GM18870 (cell line): ENCODE measurements around the gene LRRC63.
"Not testable (repeated sequence)": the region's sequence is repeated elsewhere in the genome, so short reads cannot be mapped to it uniquely, and the experiment has no call there.

Experiments used
- ATAC-seq: cut with Tn5 transposase; IDR thresholded peaks from one replicate; pipeline ENCODE4 v1.9.1; 2021; ENCODE audit warnings: moderate library complexity; ENCODE audit not compliant: unreplicated experiment

LRRC63 gene, protein sequence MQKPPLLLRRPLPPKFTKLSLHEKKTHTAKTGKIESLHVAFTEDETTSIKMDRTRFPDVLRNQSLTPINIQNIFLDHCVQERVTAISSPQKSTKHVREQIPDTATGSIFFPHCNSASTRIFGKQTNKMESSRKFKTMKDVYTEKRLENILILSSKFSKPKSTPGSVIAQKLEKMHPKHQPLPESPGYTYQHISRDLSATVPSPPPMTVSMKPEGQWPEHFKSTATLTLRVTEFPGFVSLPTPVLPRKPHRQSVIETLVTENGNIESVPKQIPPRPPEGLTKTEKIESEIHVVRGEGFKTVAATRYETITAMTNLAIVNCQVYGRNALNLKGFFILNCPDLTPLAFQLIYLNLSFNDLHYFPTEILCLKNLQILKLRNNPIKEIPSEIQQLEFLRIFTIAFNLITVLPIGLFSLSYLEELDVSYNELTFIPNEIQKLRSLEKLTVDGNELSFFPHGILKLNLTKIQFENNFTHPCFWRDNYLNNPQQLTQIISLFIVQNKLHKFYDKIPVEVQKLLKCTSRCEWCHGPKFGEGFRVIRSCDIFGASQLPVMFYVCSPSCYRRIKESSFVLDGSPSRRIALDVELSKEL

DNA sequence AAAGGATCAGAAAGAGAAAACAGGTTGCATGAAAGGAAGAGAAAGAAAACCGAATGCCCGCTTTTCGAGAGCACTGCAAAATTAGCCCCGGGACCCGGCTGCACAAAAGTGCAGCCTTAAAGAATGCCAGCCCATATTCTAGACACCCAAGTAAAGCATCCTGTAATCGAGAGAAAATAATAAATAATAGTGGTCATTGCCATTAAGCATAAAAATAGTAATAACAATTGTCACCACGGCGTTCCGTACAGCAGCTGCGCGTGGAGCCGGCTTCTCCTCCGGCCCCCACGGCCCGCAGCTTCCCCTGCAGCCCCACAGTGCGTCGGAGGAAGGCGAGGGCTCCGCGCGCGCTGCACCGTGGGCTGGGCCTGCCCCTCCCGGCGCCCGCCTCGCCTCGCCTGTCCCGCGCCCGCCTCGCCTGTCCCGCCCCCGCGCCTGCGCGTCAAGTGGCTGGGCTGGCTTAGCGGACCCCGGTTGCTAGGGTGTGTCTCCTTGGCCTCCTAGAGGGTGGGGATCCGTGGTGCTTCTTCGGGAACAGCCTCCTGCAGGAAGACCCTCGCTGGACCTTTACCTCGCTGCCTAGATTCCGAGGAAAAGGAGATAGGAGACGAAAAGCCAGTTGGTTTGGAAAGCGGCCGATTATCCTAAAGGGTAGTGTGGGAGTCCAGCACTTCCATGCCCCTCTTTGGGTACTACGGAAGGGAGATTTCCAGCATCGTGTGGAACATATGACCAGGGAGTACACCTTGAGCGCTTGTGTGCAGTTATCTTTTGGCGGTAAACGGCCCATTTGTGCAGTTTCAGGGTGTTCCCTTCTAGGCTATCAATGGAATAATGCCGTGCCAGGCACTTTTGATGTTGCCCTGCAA lies at the start of gene LRRC63:
TSS of gene LRRC63 (plus strand) at position 446 of the 869 bp plus-strand sequence. CDS start 1,107 bp downstream, outside the sequence.
- ATAC-seq, result peak; percentile 52

DNA sequence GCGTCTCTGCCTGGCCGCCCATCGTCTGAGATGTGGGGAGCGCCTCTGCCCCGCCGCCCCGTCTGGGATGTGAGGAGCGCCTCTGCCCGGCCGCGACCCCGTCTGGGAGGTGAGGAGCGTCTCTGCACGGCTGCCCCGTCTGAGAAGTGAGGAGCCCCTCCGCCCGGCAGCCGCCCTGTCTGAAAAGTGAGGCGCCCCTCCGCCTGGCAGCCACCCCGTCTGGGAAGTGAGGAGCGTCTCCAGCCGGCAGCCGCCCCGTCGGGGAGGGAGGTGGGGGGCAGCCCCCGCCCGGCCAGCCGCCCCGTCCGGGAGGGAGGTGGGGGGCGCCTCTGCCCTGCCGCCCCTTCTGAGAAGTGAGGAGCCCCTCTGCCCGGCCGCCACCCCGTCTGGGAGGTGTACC lies 49.0 kb upstream of the LRRC63 start:
- ATAC-seq, result not testable (repeated sequence)

DNA sequence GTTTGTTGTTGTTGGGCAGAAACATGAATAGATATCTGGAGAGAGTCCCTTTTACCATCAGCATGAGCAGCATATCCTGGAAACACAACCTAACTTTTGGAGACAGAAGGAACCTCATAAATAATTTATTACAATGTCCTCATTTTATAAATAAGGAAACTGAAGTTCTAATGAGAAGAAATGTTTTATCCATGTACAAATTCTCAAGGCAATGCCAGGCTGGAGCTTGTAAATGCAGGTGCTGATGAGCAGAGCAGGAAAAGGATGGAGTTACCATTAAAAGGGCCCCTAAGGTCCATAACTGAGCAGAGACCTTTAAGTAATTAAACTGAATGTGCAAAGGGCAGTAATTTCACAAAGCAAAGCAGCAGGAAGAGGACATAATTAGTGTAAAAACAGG lies 47.1 kb upstream of the LRRC63 start:
- no peak for ATAC-seq

DNA sequence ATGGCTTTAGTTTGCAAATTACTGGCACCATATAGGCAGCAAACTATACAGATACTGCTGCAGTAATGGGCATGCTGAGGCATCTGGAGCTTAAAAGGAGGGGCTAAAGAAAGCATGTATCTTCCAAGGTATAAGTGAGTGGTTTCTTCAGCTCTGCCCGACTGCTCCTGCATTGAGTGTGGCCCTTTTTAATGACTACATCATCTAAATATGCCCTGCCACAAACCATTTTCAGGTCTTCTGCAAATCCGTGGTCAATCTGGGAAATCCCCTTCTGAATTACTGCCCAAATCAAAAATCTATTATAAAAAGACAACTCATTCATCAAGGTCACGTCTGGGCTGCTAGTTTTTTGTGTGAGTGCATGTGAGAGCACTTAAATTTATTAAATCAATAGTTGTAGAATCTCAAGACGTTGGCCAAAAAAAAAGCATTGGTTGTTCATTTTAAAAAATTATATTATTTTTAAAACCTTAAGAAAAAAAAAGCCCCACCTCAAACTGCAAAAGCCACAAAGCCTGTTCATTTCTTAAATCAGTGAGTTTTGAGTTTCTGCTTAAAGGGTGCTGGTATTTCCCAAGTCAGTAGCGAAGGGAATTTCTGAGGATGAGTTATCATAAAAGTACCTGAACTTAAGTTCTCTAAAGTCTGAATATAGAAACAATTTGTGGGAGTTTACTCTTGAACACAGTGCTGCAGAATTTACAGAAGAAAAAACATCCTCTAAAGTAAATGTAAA lies 46.1 kb upstream of the LRRC63 start:
- peak; percentile 49 for ATAC-seq

DNA sequence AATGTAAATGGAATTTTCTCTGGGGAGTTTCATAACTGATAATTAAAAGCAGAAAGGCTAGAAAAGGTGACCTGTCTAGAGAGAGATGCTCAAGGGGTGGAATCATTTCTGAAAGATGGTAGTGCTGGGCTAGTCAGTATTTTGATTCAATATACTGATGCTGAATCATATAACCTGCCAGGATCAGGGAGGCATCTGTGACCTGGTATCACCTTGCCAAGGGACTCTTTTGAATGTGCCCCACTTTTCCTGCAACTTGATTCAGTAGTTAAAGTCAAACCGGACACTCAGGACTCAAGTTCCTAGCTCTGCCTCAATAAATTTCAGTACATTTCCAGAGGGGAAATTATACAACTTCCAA lies 45.5 kb upstream of the LRRC63 start:
- ATAC-seq, result no peak

DNA sequence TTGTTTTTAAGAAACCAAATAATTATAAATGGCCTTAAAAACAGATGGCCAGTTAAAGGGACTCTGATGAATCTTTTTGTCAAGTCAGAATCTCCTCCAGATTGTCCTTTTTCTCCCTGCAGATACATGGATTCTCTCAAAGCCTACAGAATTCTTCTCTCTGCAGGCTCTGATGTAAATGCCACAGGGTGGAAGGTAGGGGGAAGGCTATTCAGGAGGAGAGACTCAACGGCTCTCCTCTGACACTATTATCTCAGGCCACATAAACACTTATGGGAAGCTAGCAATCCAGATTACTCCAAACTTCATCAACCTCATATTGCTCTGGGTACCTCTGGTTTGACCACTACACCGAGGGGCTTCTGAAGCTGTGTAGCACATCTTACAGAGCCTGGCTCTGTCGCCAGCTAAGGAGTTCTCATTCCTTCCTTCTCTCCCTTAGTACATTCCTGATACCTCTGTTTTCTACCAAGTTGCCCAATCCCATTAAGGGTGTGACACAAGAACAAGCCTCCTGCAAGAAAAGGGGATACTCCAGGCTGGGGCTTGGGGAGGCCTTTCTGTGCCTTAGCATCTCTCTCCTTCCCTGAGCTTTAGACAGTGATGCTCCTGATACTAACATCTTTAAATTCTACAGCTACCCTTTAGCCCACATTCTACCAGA lies 44.6 kb upstream of the LRRC63 start:
- ATAC-seq, result no peak

DNA sequence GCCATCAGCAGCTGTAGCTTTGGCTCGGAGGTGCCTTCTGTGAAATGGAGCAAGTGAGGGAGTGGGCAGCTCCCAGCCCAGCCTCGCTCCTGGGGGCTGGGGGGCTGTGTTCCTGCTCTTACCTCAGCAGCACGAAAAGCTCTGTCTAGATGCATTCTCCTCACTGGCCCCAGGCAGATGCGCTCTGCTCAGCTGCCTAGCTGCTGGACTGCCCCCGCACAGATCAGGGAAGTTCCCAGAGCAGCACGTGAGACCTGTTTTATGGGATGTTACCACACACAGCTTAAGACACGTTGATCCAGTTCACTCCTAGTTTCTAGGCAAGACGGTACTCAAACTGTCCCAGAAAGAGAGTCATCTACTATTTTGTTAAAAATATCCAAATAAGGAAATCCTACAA lies 43.4 kb upstream of the LRRC63 start:
- no peak for ATAC-seq

DNA sequence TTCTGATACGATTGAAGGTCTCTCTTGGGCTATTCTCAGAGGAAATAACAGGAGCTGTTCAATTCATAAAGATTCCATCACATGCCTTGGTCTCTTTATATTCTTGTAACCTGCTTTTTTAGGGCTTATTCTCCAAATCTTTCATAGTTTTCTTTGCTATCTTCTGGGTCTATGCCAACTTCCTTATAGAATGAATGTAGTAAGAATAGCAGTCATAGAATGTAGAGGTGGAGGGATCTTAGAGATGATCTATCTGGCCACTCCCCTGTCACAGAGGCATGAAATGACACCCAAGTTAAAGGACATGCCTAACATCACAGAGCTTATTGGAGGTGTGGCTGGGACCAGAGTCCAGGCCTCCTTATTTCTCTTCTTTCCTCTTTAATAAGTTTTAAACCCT lies 42.9 kb upstream of the LRRC63 start:
- no peak for ATAC-seq

DNA sequence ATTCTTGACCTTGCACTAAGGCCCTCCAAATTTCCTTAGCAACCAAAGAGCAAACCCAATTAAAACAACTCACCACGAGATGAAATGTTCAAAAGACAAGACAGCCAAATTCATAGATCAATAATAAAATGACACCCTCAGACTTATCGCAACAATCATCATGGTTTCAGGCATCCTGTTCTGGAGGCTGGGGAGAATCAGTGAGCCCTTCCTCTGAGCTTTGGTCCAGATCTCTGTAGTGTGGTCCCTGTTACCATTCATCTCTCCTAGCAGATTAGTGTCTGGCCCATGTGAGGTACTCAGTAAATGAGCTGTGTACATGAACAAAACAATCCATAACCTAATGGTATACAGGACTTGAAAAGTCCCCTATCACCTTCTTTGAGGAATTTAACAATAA lies 42.0 kb upstream of the LRRC63 start:
- no peak for ATAC-seq

DNA sequence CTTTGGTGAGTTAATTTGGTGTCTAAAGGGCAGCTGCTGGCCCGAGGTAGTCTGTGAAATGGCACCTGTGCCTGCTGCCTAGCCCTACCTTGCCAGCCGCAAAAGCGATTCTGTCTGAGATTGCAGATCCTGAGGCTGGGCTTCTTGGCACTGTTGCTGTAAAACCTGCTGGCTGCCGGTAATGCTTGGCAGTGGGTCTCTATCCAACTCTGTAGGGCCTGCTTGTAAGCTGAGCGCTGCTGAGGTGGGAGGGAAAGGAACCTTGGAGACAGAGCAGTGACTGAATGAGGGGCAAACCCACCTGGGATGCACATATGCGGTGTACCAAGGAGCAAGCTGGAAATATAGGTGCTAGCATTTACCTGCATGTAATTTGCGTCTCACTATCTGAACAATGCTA lies 41.5 kb upstream of the LRRC63 start:
- no peak for ATAC-seq

DNA sequence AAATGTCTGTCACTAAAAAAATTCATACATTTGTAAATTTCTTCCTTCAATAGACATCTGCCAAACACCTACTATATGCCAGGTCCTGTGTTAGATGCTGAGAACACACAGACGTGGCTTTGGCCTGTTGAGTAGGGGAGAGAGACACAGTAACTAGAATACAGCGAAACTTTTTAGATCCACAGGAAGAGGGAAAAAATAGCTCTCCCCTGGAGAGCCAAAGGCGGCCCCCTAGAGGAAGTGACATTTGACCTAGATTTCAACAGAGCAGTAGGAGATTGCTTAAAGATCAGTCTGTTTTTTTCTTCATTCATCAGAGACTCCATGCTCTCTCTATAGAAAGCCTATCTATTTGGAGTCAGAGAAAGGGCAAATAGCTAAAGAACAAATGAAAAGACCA lies 41.0 kb upstream of the LRRC63 start:
- ATAC-seq, result no peak

DNA sequence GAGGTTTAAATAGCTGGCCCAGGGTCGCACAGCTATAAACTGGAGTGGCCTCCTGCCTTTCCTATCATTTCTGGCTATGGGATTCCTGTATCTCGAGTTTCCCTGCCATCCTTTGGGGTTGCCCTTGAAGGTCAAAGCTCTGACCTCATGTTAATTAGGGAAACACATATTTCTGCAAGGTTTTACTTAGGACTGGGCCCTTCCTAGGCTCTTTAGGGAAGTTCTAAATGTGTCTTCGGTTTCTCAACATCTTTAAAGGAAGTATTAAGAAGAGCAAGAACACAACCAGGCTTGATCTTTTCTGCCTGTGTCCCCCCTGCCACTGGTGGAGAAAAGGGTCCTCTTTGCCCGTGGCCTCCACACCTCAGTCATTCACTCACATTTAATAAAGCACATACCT lies 40.5 kb upstream of the LRRC63 start:
- no peak for ATAC-seq

DNA sequence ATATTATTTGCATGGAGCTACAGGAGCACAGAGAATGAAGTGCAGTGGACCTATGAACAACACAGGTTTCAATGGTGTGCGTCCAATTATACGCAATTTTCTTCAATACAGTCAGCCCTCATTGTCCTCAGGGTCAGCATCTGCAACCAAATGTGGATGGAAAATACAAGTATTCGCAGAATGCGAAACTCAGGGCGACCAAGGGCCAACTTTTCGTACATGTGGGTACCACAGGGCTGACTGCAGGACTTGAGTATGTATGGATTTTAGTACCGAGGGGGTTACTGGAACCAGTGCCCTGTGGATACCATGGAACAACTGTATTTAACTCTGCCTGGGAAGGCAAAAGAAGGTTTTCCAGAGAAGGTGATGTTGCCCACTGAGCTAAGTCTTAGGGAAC lies 40.0 kb upstream of the LRRC63 start:
- ATAC-seq, result no peak

DNA sequence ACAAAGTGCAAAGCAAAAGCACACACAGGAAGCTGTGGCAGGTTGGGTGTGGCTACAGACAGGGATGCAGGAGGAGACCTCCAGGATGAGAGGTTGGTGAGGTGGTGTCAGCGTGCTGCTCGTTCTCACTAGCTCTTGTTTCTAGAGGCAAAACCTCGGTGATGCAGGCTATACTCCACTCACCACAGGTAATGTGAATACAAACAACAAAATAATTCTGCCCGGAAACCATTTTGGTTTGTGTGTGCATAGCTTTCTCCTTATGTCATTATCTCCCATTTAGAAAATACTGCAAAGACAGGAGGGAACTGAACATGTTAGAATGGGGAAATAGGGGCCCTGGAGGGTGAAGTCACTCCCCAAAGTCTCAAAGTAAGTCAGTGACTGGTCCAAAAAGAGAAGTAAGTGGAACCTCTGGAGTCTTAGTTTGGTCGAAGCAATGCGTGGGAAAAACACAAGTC lies 39.2 kb upstream of the LRRC63 start:
- ATAC-seq, result no peak

DNA sequence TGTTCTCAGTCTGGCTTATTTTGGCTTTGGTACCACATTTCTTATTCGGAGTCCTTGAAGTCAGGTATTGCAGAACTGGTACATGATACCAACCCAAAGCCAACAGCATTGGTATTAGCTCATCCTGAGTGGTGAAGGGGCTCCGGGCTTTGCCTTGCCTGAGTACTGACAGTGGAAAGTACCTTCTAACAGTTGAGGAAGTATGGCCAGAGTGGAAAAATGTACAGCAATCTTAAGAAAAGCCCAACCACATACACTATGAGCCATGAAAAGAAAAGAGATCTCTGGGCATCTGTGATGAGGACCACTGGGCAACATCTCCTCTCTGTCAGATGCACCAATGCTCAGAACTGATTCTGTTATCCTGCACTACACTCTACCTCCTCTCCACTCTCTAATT lies 38.1 kb upstream of the LRRC63 start:
- peak; percentile 50 for ATAC-seq

DNA sequence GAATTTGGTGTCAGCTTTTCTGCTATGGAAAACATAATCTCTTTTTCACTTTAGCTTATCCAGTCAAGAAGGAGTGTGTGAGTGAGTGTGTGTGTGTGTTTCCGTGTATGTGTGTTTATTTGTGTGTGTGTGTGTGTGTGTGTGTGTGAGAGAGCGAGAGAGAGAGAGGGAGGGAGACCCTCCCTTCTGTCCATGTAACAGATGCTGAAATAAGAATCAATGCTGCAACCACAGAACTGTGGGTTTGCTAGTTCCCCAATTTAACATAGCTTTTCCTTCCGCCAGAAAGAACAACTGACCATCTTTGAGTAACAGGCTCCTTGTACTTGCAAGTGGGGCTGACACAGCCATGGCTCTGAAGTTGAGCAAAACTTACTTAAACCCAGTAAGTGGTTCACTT lies 35.0 kb upstream of the LRRC63 start:
- peak; percentile 39 for ATAC-seq

DNA sequence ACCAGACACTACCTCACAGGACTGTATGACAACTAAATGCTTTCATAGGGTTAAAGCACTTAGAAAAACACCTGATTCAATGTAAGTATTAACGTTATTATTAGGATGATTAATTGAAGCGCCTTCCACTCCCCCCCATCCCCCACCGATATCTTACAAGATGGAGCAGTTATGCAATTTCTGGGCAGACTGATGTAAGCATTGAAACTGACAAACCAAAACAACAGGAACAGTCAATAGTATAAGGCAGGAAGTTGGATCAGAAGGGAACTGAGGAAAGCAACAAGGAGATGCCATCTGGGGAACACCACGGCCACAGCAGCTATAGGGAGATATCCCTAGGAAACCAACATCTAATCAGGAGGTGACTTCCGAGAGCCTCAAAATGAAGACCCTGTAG lies 33.6 kb upstream of the LRRC63 start:
- ATAC-seq, result no peak

DNA sequence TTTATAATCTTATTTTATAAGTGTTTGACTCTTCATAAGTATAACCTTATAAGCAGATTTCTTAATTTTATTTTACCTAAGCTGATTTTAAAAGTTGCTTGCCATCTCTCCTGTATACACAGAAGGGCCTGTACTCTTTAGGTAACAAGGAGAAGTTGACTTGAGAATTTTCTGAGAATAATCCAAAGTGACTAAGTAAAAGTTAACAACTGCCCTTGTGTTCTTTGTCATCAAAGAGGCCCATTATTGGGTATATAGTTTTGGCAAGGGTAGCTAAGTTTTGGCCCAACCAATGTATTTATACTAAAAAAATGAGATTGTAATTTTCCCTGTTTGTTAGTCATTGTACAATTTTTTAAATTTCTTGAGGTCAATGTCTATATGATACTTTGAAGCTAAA lies 32.9 kb upstream of the LRRC63 start:
- no peak for ATAC-seq

DNA sequence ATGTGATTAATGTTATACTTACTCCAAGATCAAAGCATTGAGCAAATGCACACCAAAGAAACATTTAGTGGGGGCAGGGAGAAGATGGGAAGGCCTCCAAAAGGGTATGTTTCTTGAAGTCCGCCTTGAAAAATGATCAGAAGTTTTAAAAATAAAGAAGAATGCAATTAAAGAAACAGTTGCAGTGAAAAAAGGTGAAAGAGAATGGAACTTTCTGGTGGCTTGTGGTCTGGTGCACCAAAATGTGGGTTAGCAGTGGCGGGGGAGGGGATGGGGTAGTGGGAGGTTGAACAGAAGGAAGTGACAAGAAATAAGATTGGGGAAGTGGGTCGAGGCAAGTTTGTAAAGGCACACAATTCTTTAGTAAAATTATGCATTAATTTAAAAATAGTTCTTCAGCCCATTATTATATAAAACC lies 32.2 kb upstream of the LRRC63 start:
- ATAC-seq, result no peak

DNA sequence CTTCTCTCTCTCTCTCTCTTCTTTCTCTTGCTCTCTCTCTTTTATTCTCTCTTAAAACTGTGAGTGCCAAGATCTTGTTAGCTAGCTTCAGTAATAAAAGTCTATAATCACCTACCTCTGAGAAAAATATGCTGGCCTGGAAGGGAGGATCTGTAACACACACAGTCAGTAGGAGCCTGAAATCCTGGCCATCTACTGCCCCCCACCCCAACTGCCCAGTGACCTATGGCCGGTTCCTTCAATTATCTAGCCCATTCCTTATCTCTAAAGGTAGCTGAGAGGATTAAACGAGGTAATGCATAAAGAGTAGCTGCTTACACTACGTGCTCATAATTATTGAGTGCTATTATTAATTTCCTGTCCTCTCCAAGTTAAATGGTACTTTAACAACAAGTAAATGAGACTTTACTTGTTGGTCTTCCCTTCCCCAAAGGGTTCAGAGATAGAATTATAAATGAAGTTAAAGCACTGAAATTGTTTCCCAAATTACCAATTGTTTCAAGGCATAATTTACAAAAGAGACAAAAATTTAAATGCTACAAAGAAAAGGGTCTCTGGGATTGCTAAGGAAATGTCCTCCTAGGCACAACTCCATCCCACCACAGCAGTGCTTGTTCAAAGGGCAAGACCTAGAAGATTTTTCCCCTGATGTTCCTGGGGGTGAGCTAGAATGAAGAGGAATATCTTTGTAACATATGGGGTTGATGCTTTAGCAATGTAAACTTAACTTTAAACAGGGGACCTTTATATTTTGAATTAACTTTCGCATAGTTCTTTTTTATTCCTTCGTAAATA lies 31.6 kb upstream of the LRRC63 start:
- no peak for ATAC-seq
